ENCODE results near the gene B3GALT2. TPM values are rescaled to one million over a fixed set of nuclear protein-coding genes. Genes with fewer than 3 reads are reported as not detected.

Gene B3GALT2
- total RNA-seq, 1 experiment from 2014 or later: not detected

DNA sequence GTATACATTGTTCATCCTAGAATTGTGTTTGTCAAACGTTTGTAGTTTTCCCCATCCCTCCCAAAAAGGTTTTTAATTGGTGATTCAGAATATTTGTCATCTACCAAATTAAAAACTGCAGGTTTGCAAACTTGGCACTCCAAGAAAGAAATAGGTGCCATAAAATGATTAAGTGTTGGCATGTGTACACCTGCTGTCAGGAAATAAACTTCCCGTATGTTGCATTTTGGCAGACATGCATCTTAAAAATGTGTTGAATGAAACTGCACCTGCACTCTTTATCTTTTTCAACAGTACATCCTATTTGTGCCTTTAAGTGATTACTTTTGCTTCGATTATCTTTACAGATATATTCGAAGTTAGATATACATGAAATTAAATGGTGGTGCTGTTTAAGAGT lies 7.3 kb downstream of the B3GALT2 start:
- POLR2A ChIA-PET: no interaction called here
- no TSS peak for BruUV-seq (replicated peaks)
- intact Hi-C loops (cut with micrococcal nuclease; ENCODE audit: unreplicated experiment): no loop called here
- Histone ChIP-seq H3K9me3 (no peaks in the 10 kb centered on the region), H3K4me3 (ENCODE audit: low read depth, low read length) (no peak overlapping the region), H3K4me1 (peaks cover 9% of the 10 kb centered on the region), H3K36me3 (ENCODE audit: control insufficient read depth, insufficient read depth, low read length) (no peaks in the 10 kb centered on the region; the same call in 1 of the 2 replicates), H3K27me3 (replicated peaks; ENCODE audit: control insufficient read depth, insufficient read depth, low read length) (no peaks in the 10 kb centered on the region)
- Mint-ChIP-seq H3K9me3 (ENCODE audit: unreplicated experiment) (no peaks in the 10 kb centered on the region), H3K4me3 (ENCODE audit: unreplicated experiment) (no peak overlapping the region), H3K27ac (ENCODE audit: unreplicated experiment) (no peak overlapping the region), H3K36me3 (ENCODE audit: insufficient read depth, unreplicated experiment) (no peaks in the 10 kb centered on the region), H3K27me3 (ENCODE audit: insufficient read depth, unreplicated experiment) (no peaks in the 10 kb centered on the region), H3K4me1 (ENCODE audit: low read depth, unreplicated experiment) (peaks cover 6% of the 10 kb centered on the region)
- TF ChIP-seq, protein P1, sequence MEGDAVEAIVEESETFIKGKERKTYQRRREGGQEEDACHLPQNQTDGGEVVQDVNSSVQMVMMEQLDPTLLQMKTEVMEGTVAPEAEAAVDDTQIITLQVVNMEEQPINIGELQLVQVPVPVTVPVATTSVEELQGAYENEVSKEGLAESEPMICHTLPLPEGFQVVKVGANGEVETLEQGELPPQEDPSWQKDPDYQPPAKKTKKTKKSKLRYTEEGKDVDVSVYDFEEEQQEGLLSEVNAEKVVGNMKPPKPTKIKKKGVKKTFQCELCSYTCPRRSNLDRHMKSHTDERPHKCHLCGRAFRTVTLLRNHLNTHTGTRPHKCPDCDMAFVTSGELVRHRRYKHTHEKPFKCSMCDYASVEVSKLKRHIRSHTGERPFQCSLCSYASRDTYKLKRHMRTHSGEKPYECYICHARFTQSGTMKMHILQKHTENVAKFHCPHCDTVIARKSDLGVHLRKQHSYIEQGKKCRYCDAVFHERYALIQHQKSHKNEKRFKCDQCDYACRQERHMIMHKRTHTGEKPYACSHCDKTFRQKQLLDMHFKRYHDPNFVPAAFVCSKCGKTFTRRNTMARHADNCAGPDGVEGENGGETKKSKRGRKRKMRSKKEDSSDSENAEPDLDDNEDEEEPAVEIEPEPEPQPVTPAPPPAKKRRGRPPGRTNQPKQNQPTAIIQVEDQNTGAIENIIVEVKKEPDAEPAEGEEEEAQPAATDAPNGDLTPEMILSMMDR (IDR thresholded peaks at IDR 0.05; ENCODE audit: insufficient read depth in 1 of 2, low read depth in 1 of 2, low read length in 1 of 2, severe bottlenecking in 1 of 2, unreplicated experiment in 1 of 2): no peak
- CTCF ChIA-PET: interaction anchor here (0.6 kb wide), 1 partner anchor 118 kb away, joined by 3 read pairs; no protein-coding TSS in a partner anchor
- no peak for DNase-seq

DNA sequence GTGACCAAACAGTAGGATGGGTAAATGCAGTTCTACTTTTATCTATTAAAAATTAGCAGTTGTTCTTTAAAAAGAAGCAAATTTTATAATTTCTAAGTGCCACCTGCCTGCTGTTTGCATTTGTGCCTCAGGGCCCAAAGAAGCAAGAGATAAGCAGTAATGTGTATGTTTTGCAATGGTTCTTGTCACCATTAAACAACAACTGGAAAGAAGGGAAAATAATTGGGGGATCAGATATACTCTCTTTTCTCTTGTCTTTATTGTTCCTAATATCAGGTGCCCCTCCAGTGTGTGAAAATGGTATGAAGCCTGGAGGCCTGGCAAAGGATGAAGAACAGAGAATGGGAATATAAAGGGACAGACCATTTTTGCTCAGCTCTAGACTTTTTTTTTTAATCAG lies 9.6 kb downstream of the B3GALT2 start:
- H3K27me3 ChIP-seq (replicated peaks; ENCODE audit: control insufficient read depth, insufficient read depth, low read length): no peaks in the 10 kb centered on the region

DNA sequence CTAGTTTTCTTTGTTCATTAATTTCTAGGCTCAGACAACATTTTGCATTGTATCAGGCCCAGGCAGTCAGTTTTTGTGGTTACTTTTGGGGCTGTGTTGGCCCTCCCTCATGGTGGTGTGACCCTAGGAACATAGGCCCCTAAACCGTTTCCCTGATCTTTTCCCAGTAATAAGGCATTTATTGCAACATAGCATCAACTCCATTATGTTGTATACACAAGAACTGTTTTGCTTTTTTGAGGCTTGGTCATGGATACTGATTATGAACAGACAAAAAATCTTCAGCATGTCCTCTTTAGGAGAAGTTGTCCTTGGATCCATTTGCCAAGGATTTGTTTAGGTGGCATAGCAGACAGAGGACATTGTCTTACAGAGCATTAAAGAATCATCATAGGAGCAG lies 10.3 kb downstream of the B3GALT2 start:
- no peak overlapping the region for H3K4me3 Mint-ChIP-seq (ENCODE audit: unreplicated experiment)
- BruUV-seq (replicated peaks): no TSS peak
- TF ChIP-seq, protein P1 (IDR thresholded peaks at IDR 0.05; ENCODE audit: insufficient read depth in 1 of 2, low read depth in 1 of 2, low read length in 1 of 2, severe bottlenecking in 1 of 2, unreplicated experiment in 1 of 2): no peak
- no peaks in the 10 kb centered on the region for H3K9me3 ChIP-seq
- H3K27ac Mint-ChIP-seq (ENCODE audit: unreplicated experiment): no peak overlapping the region
- ChIA-PET POLR2A (no interaction called here), CTCF (no interaction called here)
- H3K4me1 ChIP-seq: no peaks in the 10 kb centered on the region
- H3K36me3 Mint-ChIP-seq (ENCODE audit: insufficient read depth, unreplicated experiment): no peaks in the 10 kb centered on the region
- no peak for DNase-seq
- H3K36me3 ChIP-seq (ENCODE audit: control insufficient read depth, insufficient read depth, low read length): no peaks in the 10 kb centered on the region
- intact Hi-C loops (cut with micrococcal nuclease; ENCODE audit: unreplicated experiment): no loop called here
- H3K9me3 Mint-ChIP-seq (ENCODE audit: unreplicated experiment): no peaks in the 10 kb centered on the region
- H3K4me1 Mint-ChIP-seq (ENCODE audit: low read depth, unreplicated experiment): no peaks in the 10 kb centered on the region
- no peaks in the 10 kb centered on the region for H3K27me3 ChIP-seq (replicated peaks; ENCODE audit: control insufficient read depth, insufficient read depth, low read length)
- H3K4me3 ChIP-seq (ENCODE audit: low read depth, low read length): no peak overlapping the region
- no peaks in the 10 kb centered on the region for H3K27me3 Mint-ChIP-seq (ENCODE audit: insufficient read depth, unreplicated experiment)

More for the DNA sequence above, 9.6 kb downstream of the B3GALT2 start:
- H3K36me3 Mint-ChIP-seq (ENCODE audit: insufficient read depth, unreplicated experiment): no peaks in the 10 kb centered on the region
- TF ChIP-seq, protein P1 (IDR thresholded peaks at IDR 0.05; ENCODE audit: insufficient read depth in 1 of 2, low read depth in 1 of 2, low read length in 1 of 2, severe bottlenecking in 1 of 2, unreplicated experiment in 1 of 2): no peak
- no peak overlapping the region for H3K27ac Mint-ChIP-seq (ENCODE audit: unreplicated experiment)
- ChIA-PET CTCF (no interaction called here), POLR2A (no interaction called here)
- H3K4me1 ChIP-seq: no peaks in the 10 kb centered on the region
- BruUV-seq (replicated peaks): no TSS peak
- no peak overlapping the region for H3K4me3 ChIP-seq (ENCODE audit: low read depth, low read length)
- DNase-seq: no peak
- H3K4me1 Mint-ChIP-seq (ENCODE audit: low read depth, unreplicated experiment): no peaks in the 10 kb centered on the region
- intact Hi-C loops (cut with micrococcal nuclease; ENCODE audit: unreplicated experiment): no loop called here
- no peak overlapping the region for H3K4me3 Mint-ChIP-seq (ENCODE audit: unreplicated experiment)
- H3K9me3 ChIP-seq: no peaks in the 10 kb centered on the region
- H3K36me3 ChIP-seq (ENCODE audit: control insufficient read depth, insufficient read depth, low read length): no peaks in the 10 kb centered on the region; the same call in 1 of the 2 replicates
- H3K27me3 Mint-ChIP-seq (ENCODE audit: insufficient read depth, unreplicated experiment): no peaks in the 10 kb centered on the region
- no peaks in the 10 kb centered on the region for H3K9me3 Mint-ChIP-seq (ENCODE audit: unreplicated experiment)

All from Caco-2 (cell line).